MM.1S (cell line): ENCODE results near the gene NRXN3.

Experiments used
- EZH2 ChIP-seq: fragments of 300-600 bp; sonication (generic); optimal IDR thresholded peaks from 2 replicates; pipeline ENCODE3; 2017; ENCODE audit warnings: low read depth, mild to moderate bottlenecking, antibody characterized with exemption, low read length, mixed read lengths
- TF ChIP-seq, protein P1 (sequence below): fragments of 300-600 bp; sonication (generic); IDR thresholded peaks from 2 replicates; pipeline ENCODE4 v1.5.1; 2016; ENCODE audit warnings: antibody characterized with exemption, low read length, mixed read lengths

DNA sequence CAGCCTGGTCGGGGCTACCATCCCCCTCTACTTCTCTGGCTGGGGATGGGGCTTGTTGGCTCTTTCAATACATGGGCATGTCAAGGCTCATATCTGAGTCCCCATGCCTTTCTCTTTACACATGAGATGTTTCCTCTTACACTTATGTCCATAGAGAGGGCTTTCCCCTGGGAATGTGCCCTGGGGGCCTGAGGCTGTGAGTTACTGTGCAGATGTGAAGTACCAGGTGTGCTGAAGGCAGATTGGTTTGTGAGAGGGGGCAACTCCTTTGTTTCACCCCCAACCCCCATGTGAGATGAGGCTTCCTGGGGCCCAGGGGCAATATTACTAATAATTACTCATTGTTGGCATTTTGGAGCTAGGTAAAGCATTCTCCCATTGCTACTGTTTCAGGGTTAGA lies 32.8 kb downstream of the NRXN3 start:
- no peak for TF ChIP-seq EZH2
- TF ChIP-seq, protein P1, sequence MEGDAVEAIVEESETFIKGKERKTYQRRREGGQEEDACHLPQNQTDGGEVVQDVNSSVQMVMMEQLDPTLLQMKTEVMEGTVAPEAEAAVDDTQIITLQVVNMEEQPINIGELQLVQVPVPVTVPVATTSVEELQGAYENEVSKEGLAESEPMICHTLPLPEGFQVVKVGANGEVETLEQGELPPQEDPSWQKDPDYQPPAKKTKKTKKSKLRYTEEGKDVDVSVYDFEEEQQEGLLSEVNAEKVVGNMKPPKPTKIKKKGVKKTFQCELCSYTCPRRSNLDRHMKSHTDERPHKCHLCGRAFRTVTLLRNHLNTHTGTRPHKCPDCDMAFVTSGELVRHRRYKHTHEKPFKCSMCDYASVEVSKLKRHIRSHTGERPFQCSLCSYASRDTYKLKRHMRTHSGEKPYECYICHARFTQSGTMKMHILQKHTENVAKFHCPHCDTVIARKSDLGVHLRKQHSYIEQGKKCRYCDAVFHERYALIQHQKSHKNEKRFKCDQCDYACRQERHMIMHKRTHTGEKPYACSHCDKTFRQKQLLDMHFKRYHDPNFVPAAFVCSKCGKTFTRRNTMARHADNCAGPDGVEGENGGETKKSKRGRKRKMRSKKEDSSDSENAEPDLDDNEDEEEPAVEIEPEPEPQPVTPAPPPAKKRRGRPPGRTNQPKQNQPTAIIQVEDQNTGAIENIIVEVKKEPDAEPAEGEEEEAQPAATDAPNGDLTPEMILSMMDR: no peak
